NB4 (cell line): ENCODE measurements around the gene PCYT2.

Source experiments
- DNase-seq: peaks from one replicate; pipeline ENCODE4 v3.0.0; 2010; ENCODE audit warnings: low read depth
- H3K4me3 ChIP-seq: one replicate; pipeline ENCODE4 v1.5.1; 2011; ENCODE audit warnings: mild to moderate bottlenecking, low read depth, low read length, moderate library complexity
- MYC ChIP-seq: IDR thresholded peaks from 2 replicates; pipeline ENCODE4 v1.6.1; 2011; ENCODE audit warnings: low read depth, low read length
- POLR2A ChIP-seq: IDR thresholded peaks from 2 replicates; pipeline ENCODE4 v1.6.1; 2011; ENCODE audit warnings: mild to moderate bottlenecking; ENCODE audit not compliant: insufficient read length; ENCODE audit errors: extremely low read depth
- TF ChIP-seq, protein P1 (sequence below): IDR thresholded peaks from 2 replicates; pipeline ENCODE4 v1.6.1; 2011; ENCODE audit warnings: low read depth, low read length
- TF ChIP-seq, protein P2 (sequence below): IDR thresholded peaks from one replicate; pipeline ENCODE4 v1.5.1; 2012; ENCODE audit warnings: low read depth, low read length

The PCYT2 gene

DNA sequence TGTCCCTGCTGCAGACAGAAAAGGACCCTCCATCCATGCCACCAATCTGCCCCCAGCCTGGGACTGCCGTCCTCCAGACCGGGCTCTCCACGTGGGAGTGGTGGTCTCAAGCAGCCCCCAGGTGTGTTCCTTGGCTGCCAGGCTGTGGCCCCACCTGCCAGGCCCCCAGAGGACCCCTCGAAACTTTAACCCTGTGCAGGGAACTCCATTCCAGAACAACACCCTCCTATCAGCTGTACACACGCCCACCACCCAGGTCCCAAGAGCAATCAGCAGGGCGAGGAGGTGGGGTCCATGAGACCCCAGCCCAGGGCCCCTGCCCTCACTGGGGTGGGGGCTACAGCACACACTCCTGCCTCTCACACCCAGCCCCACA is 24.5 kb upstream of the PCYT2 start:
- TF ChIP-seq POLR2A (no peak), MYC (no peak)
- TF ChIP-seq, protein P1, sequence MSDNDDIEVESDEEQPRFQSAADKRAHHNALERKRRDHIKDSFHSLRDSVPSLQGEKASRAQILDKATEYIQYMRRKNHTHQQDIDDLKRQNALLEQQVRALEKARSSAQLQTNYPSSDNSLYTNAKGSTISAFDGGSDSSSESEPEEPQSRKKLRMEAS = no peak
- TF ChIP-seq, protein P2, sequence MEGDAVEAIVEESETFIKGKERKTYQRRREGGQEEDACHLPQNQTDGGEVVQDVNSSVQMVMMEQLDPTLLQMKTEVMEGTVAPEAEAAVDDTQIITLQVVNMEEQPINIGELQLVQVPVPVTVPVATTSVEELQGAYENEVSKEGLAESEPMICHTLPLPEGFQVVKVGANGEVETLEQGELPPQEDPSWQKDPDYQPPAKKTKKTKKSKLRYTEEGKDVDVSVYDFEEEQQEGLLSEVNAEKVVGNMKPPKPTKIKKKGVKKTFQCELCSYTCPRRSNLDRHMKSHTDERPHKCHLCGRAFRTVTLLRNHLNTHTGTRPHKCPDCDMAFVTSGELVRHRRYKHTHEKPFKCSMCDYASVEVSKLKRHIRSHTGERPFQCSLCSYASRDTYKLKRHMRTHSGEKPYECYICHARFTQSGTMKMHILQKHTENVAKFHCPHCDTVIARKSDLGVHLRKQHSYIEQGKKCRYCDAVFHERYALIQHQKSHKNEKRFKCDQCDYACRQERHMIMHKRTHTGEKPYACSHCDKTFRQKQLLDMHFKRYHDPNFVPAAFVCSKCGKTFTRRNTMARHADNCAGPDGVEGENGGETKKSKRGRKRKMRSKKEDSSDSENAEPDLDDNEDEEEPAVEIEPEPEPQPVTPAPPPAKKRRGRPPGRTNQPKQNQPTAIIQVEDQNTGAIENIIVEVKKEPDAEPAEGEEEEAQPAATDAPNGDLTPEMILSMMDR = no peak
- no peak for DNase-seq
- H3K4me3 ChIP-seq = no peak overlapping the region

DNA sequence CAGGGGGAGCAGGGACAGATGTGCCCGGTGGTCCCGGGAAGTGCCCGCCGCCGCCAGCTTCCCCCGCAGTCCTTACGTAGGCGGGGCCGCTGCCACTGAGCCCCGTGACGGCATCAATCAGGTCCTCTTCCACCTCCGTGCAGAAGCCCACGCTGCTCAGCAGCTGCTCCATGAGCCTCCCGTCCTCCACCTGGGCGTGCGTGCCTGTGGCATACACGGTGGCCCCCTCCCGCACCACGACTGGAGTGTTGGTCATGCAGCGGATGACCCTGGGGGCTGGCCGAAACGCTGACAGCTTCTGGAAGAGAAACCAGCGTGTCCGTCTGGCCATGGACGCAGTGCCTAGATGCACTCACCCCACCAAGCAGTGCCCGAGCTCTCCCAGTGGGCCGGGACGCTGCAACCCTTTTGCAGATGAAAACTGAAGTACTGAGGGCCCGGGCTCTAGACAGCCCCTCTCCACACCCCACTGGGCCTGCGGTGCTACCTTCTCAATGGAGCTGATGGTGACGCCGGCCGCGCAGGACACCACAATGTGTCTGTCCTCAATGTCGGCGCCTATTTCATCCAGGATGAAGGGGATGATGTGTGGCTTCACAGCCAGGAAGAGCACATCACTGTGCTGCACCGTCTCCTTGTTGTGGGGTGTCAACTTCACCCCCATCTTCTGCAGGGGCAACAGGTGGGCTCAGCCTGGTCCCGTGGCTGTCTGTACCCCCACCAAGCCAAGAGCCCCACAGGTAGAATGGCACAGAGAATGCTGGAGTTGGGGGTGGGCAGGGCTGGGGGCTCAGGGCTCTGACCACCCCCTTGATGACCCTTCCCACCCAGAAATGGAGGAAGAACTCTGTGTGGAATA is 23.9 kb upstream of the PCYT2 start:
- TF ChIP-seq MYC (no peak), POLR2A (no peak)
- TF ChIP-seq, protein P1 = no peak
- TF ChIP-seq, protein P2 = no peak
- no peak for DNase-seq
- no peak overlapping the region for H3K4me3 ChIP-seq

DNA sequence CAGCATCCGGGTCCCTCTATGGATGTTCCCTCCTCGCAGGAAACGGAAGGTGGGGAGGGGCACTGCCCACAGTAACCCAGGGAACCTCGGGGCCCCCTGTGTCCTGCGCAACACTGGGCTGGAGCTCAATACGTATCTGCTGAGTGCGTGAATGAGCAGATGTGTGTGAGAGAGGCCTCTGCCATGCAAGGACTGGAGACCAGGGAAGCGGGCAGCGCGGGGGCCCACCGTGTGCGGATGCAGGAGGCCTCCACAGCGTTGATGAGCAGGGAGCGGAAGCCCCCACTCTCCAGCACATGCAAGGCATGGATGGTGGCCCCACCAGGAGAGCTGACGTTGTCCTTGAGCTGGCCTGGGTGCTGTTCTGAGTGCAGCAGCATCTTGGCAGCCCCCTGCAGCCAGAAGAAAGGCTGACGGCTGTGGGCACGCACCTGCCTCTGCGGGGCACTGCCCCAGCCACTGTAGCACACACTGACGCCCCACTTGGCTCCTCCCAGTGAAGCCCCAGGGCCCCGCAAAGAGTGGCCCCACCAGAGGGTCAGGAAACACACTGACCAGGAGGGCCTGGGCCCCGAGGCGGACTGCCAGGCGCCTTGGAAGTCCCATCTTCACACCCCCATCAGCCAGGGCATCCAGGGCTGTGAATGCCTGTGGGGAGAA is 23.0 kb upstream of the PCYT2 start:
- no peak for DNase-seq
- no peak overlapping the region for H3K4me3 ChIP-seq
- TF ChIP-seq, protein P1 = no peak
- TF ChIP-seq MYC (no peak), POLR2A (no peak)
- TF ChIP-seq, protein P2 = no peak

DNA sequence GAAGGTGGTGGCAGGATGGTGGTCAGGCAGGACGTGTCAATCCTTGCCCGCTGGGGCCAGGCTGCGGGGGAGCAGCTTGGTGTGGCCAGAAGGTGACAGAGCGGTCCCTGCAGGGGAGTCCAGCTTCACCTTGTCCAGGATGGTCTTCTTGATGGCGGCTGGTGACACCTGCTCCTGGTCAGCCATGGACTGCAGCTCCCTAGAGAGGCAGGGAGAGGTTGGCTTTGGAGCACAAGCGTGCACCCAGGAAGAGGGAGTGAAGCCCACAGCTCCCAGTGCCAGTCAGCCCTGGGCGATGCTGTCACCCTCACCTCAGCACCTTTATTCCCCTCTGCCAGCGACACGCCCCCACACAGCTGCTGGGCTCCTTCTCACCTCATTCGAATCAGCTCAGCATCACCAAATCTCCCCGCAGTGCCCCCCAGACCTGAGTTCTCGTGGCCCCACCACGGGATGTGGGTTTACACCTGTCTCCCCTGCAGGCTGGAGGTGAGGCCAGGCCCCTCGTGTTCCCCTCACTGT is 22.0 kb upstream of the PCYT2 start:
- no peak for TF ChIP-seq MYC
- TF ChIP-seq, protein P2 = no peak
- TF ChIP-seq, protein P1 = no peak
- TF ChIP-seq POLR2A = no peak
- DNase-seq = no peak

DNA sequence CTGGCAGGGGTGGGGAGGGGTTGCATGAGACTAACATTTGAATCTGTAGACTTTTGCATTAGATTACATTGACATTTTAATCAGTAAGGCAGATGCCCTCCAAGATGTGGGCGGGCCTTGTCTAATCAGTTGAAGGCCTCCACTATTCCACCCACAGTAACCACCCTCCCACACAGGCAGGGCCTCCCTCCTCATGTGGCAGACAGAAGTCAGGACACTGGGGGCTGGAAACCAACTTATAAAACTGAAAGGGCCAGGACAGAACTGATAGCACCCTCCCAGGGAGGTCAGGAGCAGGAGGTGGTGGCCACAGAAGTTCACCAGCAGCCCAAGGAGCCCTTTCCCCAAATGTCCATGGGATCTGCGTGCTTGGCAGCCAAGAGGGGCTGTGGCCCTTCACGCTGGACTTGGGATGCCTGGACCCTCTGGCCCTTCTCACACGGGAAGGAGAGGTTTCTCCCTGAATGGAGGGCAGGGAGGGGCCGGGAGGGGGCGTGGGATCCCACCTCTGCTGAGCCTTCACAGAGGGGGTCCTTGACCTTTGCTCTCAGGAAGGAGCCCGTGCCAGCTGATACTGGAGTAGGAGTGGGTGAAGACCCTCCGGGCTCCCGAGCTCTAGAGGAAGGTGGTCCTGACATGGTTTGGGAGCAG is 21.3 kb upstream of the PCYT2 start:
- H3K4me3 ChIP-seq = no peak overlapping the region
- DNase-seq = peak; percentile 46
- no peak for TF ChIP-seq POLR2A
- TF ChIP-seq, protein P1 = no peak
- TF ChIP-seq MYC = no peak
- TF ChIP-seq, protein P2 = no peak

More for the DNA sequence above, 22.0 kb upstream of the PCYT2 start:
- no peak overlapping the region for H3K4me3 ChIP-seq
